HCT116 (cell line): ENCODE data around the gene XRCC3. TPM values are rescaled to one million over a fixed set of nuclear protein-coding genes. Genes with fewer than 3 reads are reported as not detected.

ENCODE experiments used
- ATAC-seq: fragments of 200-7000 bp; cut with Tn5 transposase; 2 replicates; pipeline ENCODE4 v1.9.1; 2020; ENCODE audit warnings: mild to moderate bottlenecking, moderate library complexity
- BruUV-seq: library from RNA; stranded (reverse); fragments of 400-500 nt; replicated peaks from 2 replicates; lab custom pipeline; 2021; lab: Mats Ljungman, UMichigan
- CTCF ChIA-PET: fragments of 300-600 bp; sonication (Branson Sonifier 250); formaldehyde crosslinking; loops from one replicate; lab custom pipeline; 2021; ENCODE audit warnings: antibody characterized with exemption; lab: Charles Lee
- POLR2A ChIA-PET: fragments of 300-600, 350-600 bp; sonication (Branson Sonifier 250); formaldehyde crosslinking; loops from one replicate; lab custom pipeline; 2021; ENCODE audit warnings: antibody characterized with exemption; lab: Charles Lee
- RAD21 ChIA-PET, 2 experiments: fragments of 300-600 bp; sonication (Branson Sonifier 250); formaldehyde crosslinking; loops; one replicate each; lab custom pipeline; 2023; ENCODE audit warnings: low total read pairs in 2 of 2; ENCODE audit not compliant: uncharacterized antibody in 2 of 2, unreplicated experiment in 2 of 2, low non-redundant PET in 1 of 2; lab: Charles Lee
- DNase-seq: peaks from one replicate; pipeline ENCODE4 v3.0.0-alpha.2; 2010; ENCODE audit warnings: low read depth, low spot score
- H2AFZ ChIP-seq: fragments of 200-600 bp; shearing (Covaris generic), sonication (generic); 2 replicates; pipeline ENCODE4 v1.6.1; 2017; ENCODE audit warnings: low read depth, mixed run types, mixed read lengths, antibody characterized with exemption, low read length; ENCODE audit not compliant: poor library complexity, severe bottlenecking
- H3K27ac ChIP-seq: 2 replicates; pipeline ENCODE4 v1.5.1; 2012; ENCODE audit warnings: low read depth, low read length
- H3K27me3 ChIP-seq: fragments of 200-600 bp; sonication (generic); 2 replicates; pipeline ENCODE4 v1.6.1; 2016; ENCODE audit warnings: mixed run types, low read length, mixed read lengths; ENCODE audit not compliant: insufficient read depth
- H3K36me3 ChIP-seq, 2 experiments: fragments of 200-500 bp in 1 of 2; fragments of 200-600 bp in 1 of 2; sonication (Bioruptor generic) in 1 of 2; sonication (generic) in 1 of 2; 2 replicates each; pipeline versions ENCODE4 v1.5.1 to v1.6.1; 2014 to 2016; ENCODE audit warnings: low read length in 2 of 2, inconsistent platforms in 1 of 2, mixed read lengths in 1 of 2, mixed run types in 1 of 2; ENCODE audit not compliant: insufficient read depth in 2 of 2, control insufficient read depth in 1 of 2
- H3K4me1 ChIP-seq, 2 experiments: fragments of 200-600 bp in 1 of 2; sonication (generic) in 1 of 2; 2 replicates each; pipeline versions ENCODE4 v1.5.1 to v1.6.1; 2012 to 2017; ENCODE audit warnings: low read length in 2 of 2, inconsistent platforms in 1 of 2, mild to moderate bottlenecking in 1 of 2, mixed read lengths in 1 of 2, mixed run types in 1 of 2, moderate library complexity in 1 of 2; ENCODE audit not compliant: insufficient read depth in 2 of 2, control insufficient read depth in 1 of 2
- H3K4me2 ChIP-seq: fragments of 200-600 bp; sonication (generic); 2 replicates; pipeline ENCODE4 v1.6.1; 2017; ENCODE audit warnings: mixed run types, low read length, mixed read lengths
- H3K4me3 ChIP-seq, 2 experiments: fragments of 200-600 bp in 1 of 2; sonication (generic) in 1 of 2; replicated peaks in 1 of 2; 2 replicates each; pipeline ENCODE4 v1.5.1; 2011 to 2016; ENCODE audit warnings: low read length in 2 of 2, control low read depth in 1 of 2, low read depth in 1 of 2, mild to moderate bottlenecking in 1 of 2, mixed read lengths in 1 of 2, mixed run types in 1 of 2
- H3K79me2 ChIP-seq: fragments of 200-600 bp; sonication (generic); 2 replicates; pipeline ENCODE4 v1.6.1; 2017; ENCODE audit warnings: mild to moderate bottlenecking, mixed run types, low read length, moderate library complexity, mixed read lengths; ENCODE audit not compliant: insufficient read depth
- H3K9ac ChIP-seq: fragments of 200-600 bp; sonication (generic); 2 replicates; pipeline ENCODE4 v1.6.1; 2016; ENCODE audit warnings: low read length, mixed read lengths
- H3K9me2 ChIP-seq: fragments of 200-600 bp; sonication (generic), shearing (Covaris generic); 2 replicates; pipeline ENCODE4 v1.6.1; 2017; ENCODE audit warnings: mixed run types, mild to moderate bottlenecking, moderate library complexity; ENCODE audit not compliant: insufficient read depth
- H3K9me3 ChIP-seq, 2 experiments: fragments of 200-500 bp in 1 of 2; fragments of 200-600 bp in 1 of 2; sonication (Bioruptor generic) in 1 of 2; sonication (generic) in 1 of 2; 2 replicates each; pipeline ENCODE4 v1.6.1; 2014 to 2017; ENCODE audit warnings: low read length in 2 of 2, mixed read lengths in 2 of 2, inconsistent platforms in 1 of 2, low read depth in 1 of 2, mild to moderate bottlenecking in 1 of 2, mixed run types in 1 of 2, moderate library complexity in 1 of 2; ENCODE audit not compliant: control insufficient read depth in 1 of 2, insufficient read depth in 1 of 2
- H4K20me1 ChIP-seq: fragments of 200-600 bp; sonication (generic), shearing (Covaris generic); 2 replicates; pipeline ENCODE4 v1.6.1; 2017; ENCODE audit warnings: mixed run types, mild to moderate bottlenecking, moderate library complexity; ENCODE audit not compliant: insufficient read depth
- CBX3 ChIP-seq: IDR thresholded peaks from 2 replicates; pipeline ENCODE4 v1.6.1; 2012; ENCODE audit warnings: low read depth
- CEBPB ChIP-seq: IDR thresholded peaks from 2 replicates; pipeline ENCODE4 v1.6.1; 2012; ENCODE audit warnings: low read depth
- CTCF ChIP-seq, 3 experiments: fragments of 200-600 bp in 1 of 3; sonication (generic) in 1 of 3; IDR thresholded peaks in 2 of 3; conservative IDR thresholded peaks in 1 of 3; 2 replicates each; pipeline ENCODE4 v1.5.1; 2012 to 2017; ENCODE audit warnings: low read depth in 2 of 3, low read length in 2 of 3, antibody characterized with exemption in 1 of 3, borderline replicate concordance in 1 of 3, control low read depth in 1 of 3, mild to moderate bottlenecking in 1 of 3, mixed read lengths in 1 of 3, mixed run types in 1 of 3, moderate library complexity in 1 of 3; ENCODE audit not compliant: insufficient read depth in 1 of 3
- EGR1 ChIP-seq: IDR thresholded peaks from 2 replicates; pipeline ENCODE4 v1.6.1; 2012; ENCODE audit warnings: low read depth
- ELF1 ChIP-seq: IDR thresholded peaks from 2 replicates; pipeline ENCODE4 v1.6.1; 2012; ENCODE audit warnings: low read depth, borderline replicate concordance
- JUND ChIP-seq: IDR thresholded peaks from 2 replicates; pipeline ENCODE4 v1.6.1; 2012
- MAX ChIP-seq: IDR thresholded peaks from 2 replicates; pipeline ENCODE4 v1.6.1; 2012
- POLR2AphosphoS5 ChIP-seq: IDR thresholded peaks from 2 replicates; pipeline ENCODE4 v1.6.1; 2011; ENCODE audit warnings: mild to moderate bottlenecking, low read depth, low read length, moderate library complexity
- RAD21 ChIP-seq: IDR thresholded peaks from 2 replicates; pipeline ENCODE4 v1.6.1; 2012; ENCODE audit warnings: low read depth, mild to moderate bottlenecking
- TCF7L2 ChIP-seq: IDR thresholded peaks from 2 replicates; pipeline ENCODE4 v1.7.0; 2011; ENCODE audit warnings: borderline replicate concordance, inconsistent platforms; ENCODE audit not compliant: insufficient read depth, insufficient read length; ENCODE audit errors: extremely low read depth
- YY1 ChIP-seq: IDR thresholded peaks from 2 replicates; pipeline ENCODE4 v1.6.1; 2011; ENCODE audit warnings: low read length, low read depth, moderate library complexity, mild to moderate bottlenecking; ENCODE audit not compliant: insufficient replicate concordance; ENCODE audit errors: extremely low read depth
- ZBTB33 ChIP-seq: IDR thresholded peaks from 2 replicates; pipeline ENCODE4 v1.6.1; 2011; ENCODE audit warnings: mild to moderate bottlenecking, low read length, moderate library complexity; ENCODE audit not compliant: insufficient replicate concordance; ENCODE audit errors: extremely low read depth
- ZNF274 ChIP-seq: fragments of 200-500 bp; sonication (Bioruptor generic); IDR thresholded peaks from 2 replicates; pipeline ENCODE4 v1.6.1; 2014; ENCODE audit warnings: mild to moderate bottlenecking, low read depth, low read length, inconsistent platforms
- intact Hi-C: fragments of 100-400 bp; cut with micrococcal nuclease; formaldehyde crosslinking; loops from 2 replicates; pipeline ENCODE4 v1.10.0; 2022
- total RNA-seq: library from RNA; stranded (reverse); gene quantifications from one replicate; pipeline ENCODE4 v1.2.1, GENCODE V29; 2021; ENCODE audit not compliant: unreplicated experiment

Gene XRCC3
- total RNA-seq, 1 experiment from 2014 or later = 48.7 TPM

- peaks cover 15% of the 10 kb centered on the region; the same call in 1 of the 2 replicates for H3K79me2 ChIP-seq
- H2AFZ ChIP-seq = no peak overlapping the region
- peaks cover 10% of the 10 kb centered on the region; the same call in 1 of the 2 replicates for H4K20me1 ChIP-seq
- H3K9me2 ChIP-seq = no peaks in the 10 kb centered on the region
- ATAC-seq = no peak
- no peak overlapping the region for H3K4me2 ChIP-seq
- H3K9me3 ChIP-seq = no peaks in the 10 kb centered on the region
- BruUV-seq = no TSS peak
- no peak for TF ChIP-seq CEBPB
- TF ChIP-seq JUND = no peak
- TF ChIP-seq ELF1 = no peak
- no peak for TF ChIP-seq CTCF (IDR thresholded peaks at IDR 0.05 in 2 of 3, conservative IDR thresholded peaks at IDR 0.05 in 1 of 3; ENCODE audit: borderline replicate concordance in 1 of 3, insufficient read depth in 1 of 3, low read depth in 2 of 3, low read length in 2 of 3)
- no peak for TF ChIP-seq ZNF274
- TF ChIP-seq, all 23 proteins: peak for 0
- intact Hi-C loops = no loop called here
- no peak overlapping the region for H3K9ac ChIP-seq
- POLR2A ChIA-PET = no interaction called here
- no peaks in the 10 kb centered on the region; a peak in 1 of 4 replicates for H3K4me1 ChIP-seq
- CTCF ChIA-PET = no interaction called here
- H3K36me3 ChIP-seq = peaks cover 49 to 54% of the 10 kb centered on the region in 2 experiments; a peak in 3 of 4 replicates
- no peak overlapping the region for H3K27ac ChIP-seq
- RAD21 ChIA-PET = no interaction called here
- H3K4me3 ChIP-seq = no peak overlapping the region
- H3K27me3 ChIP-seq = no peaks in the 10 kb centered on the region
- DNase-seq = no peak
Observed at GRCh38 chr14:103683139-103683538, 32.1 kb downstream of the XRCC3 start.

GRCh38 chr14:103680491-103681231 lies 34.6 kb downstream of the XRCC3 start:
- ChIA-PET CTCF (interaction anchor here (1.0 kb wide), 1 partner anchor 16 kb away, joined by 3 read pairs; no protein-coding TSS in a partner anchor), POLR2A (no interaction called here), RAD21 (no interaction called here)
- no peak overlapping the region for H3K9ac ChIP-seq
- H3K27me3 ChIP-seq = no peaks in the 10 kb centered on the region
- H3K79me2 ChIP-seq = peaks cover 11% of the 10 kb centered on the region; the same call in 1 of the 2 replicates
- no peaks in the 10 kb centered on the region for H3K4me1 ChIP-seq
- H3K36me3 ChIP-seq = peaks cover 49 to 53% of the 10 kb centered on the region in 2 experiments; a peak in 3 of 4 replicates
- no TSS peak for BruUV-seq
- intact Hi-C loops = no loop called here
- no peak overlapping the region for H3K4me3 ChIP-seq
- ATAC-seq (no peak), DNase-seq (no peak)
- H3K9me3 ChIP-seq = no peaks in the 10 kb centered on the region
- no peaks in the 10 kb centered on the region for H3K9me2 ChIP-seq
- H3K4me2 ChIP-seq = no peak overlapping the region
- H3K27ac ChIP-seq = no peak overlapping the region
- no peak overlapping the region for H2AFZ ChIP-seq
- peaks cover under 1% of the 10 kb centered on the region; the same call in 1 of the 2 replicates for H4K20me1 ChIP-seq
- no peak for TF ChIP-seq ZBTB33
- no peak for TF ChIP-seq TCF7L2
- no peak for TF ChIP-seq MAX
- TF ChIP-seq CBX3 = no peak
- no peak for TF ChIP-seq EGR1
- no peak for TF ChIP-seq POLR2AphosphoS5
- no peak for TF ChIP-seq YY1
- no peak for TF ChIP-seq JUND
- no peak for TF ChIP-seq ELF1
- no peak for TF ChIP-seq RAD21
